ACC112 (cell line): Measurements from ENCODE around the gene TMEM50B.
"Not testable (repeated sequence)": the region's sequence is repeated elsewhere in the genome, so short reads cannot be mapped to it uniquely, and the experiment has no call there.

ENCODE experiments used
- H2AFZ ChIP-seq: fragments of 200-600 bp; sonication (generic); one replicate; pipeline ENCODE4 v1.6.0; 2017; ENCODE audit warnings: antibody characterized with exemption, low read length; ENCODE audit not compliant: unreplicated experiment
- H3K27ac ChIP-seq: fragments of 200-600 bp; sonication (generic); 2 replicates; pipeline ENCODE4 v1.5.1; 2014; ENCODE audit warnings: low read depth, mild to moderate bottlenecking, antibody characterized with exemption, low read length, moderate library complexity
- H3K27me3 ChIP-seq: fragments of 200-600 bp; sonication (generic); 2 replicates; pipeline ENCODE4 v1.6.1; 2014; ENCODE audit warnings: mild to moderate bottlenecking, antibody characterized with exemption, low read length, moderate library complexity, mixed read lengths; ENCODE audit not compliant: insufficient read depth
- H3K36me3 ChIP-seq: fragments of 200-600 bp; sonication (generic); 2 replicates; pipeline ENCODE4 v1.6.1; 2016; ENCODE audit warnings: mild to moderate bottlenecking, antibody characterized with exemption, low read length, moderate library complexity, mixed read lengths; ENCODE audit not compliant: insufficient read depth
- H3K4me1 ChIP-seq: fragments of 200-600 bp; sonication (generic); one replicate; pipeline ENCODE4 v1.6.1; 2016; ENCODE audit warnings: low read length, mixed read lengths; ENCODE audit not compliant: insufficient read depth, unreplicated experiment, control insufficient read depth
- H3K4me3 ChIP-seq: fragments of 200-600 bp; sonication (generic); 2 replicates; pipeline ENCODE4 v1.5.1; 2014; ENCODE audit warnings: mild to moderate bottlenecking, low read depth, low read length
- H3K79me2 ChIP-seq: fragments of 200-600 bp; sonication (generic); one replicate; pipeline ENCODE4 v1.6.0; 2016; ENCODE audit warnings: low read length; ENCODE audit not compliant: control insufficient read depth, unreplicated experiment, insufficient read depth

TMEM50B gene

DNA sequence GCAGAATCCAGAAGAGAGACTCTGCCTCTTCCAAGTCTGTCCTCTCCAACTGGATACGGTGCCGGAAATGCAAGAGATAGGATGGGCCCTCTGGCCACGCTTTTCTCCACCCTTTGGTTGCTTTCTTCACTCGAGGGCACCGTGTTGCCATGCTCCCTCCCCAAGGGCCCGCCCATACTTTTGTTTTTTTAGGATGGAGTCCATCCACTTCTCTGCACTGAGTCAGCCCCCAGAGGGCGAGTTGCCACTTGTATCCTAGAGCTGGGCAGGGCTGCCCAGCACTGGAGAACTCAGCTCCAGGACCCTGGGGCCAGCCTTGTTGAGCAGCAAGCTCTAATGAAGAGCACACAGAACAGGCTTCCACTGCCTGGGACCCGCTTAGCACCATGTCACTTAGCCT is 51.1 kb downstream of the TMEM50B start:
- H3K79me2 ChIP-seq = peaks cover 5% of the 10 kb centered on the region
- peak overlapping the region; percentile 33; the same call in 1 of the 2 replicates for H3K27ac ChIP-seq
- no peak overlapping the region for H3K4me3 ChIP-seq
- H3K4me1 ChIP-seq = peaks cover 26% of the 10 kb centered on the region
- H3K36me3 ChIP-seq = peaks cover 57% of the 10 kb centered on the region
- no peak overlapping the region for H2AFZ ChIP-seq
- H3K27me3 ChIP-seq = no peaks in the 10 kb centered on the region

DNA sequence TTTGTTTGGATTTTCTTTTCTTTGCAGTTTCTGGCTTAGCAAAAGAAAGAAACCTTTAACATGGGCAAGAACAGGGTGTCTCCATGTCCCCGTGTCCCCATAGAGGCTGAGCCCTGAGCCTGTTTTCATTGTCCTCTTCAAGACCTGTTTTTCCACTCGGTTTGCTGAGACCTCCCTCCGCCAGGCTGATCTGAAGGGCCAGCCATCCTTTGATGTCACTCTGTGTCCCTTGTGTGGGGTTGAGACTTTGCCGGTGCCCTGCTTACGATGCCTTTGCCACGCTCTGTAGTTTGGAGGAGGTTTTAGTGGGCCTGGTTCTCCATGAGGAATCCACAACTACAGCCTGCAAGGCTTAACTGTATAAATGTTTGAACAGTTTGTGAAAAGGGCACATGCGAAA is 52.7 kb downstream of the TMEM50B start:
- peaks cover 47% of the 10 kb centered on the region for H3K36me3 ChIP-seq
- no peak overlapping the region for H3K27ac ChIP-seq
- H3K27me3 ChIP-seq = no peaks in the 10 kb centered on the region
- no peak overlapping the region for H3K4me3 ChIP-seq
- peaks cover 5% of the 10 kb centered on the region for H3K79me2 ChIP-seq
- H2AFZ ChIP-seq = no peak overlapping the region
- H3K4me1 ChIP-seq = peaks cover 19% of the 10 kb centered on the region

DNA sequence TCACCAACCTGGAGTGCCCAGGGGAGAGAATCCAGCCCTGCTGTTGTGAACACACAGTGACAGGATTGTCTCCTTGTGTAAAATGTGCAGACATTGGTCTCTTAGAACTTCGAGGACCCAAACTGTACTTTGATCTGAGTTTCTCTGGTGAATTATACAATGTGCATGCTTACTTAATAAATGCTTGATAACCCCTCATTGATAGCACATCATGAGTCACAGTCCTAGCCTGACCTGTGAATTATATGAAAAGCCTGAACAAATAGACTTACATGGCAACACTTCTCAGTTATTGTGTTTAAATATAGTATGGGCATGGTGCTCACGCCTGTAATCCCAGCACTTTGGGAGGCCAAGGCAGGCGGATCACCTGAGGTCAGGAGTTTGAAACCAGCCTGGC is 53.9 kb downstream of the TMEM50B start:
- H3K79me2 ChIP-seq = peaks cover 13% of the 10 kb centered on the region
- no peaks in the 10 kb centered on the region for H3K27me3 ChIP-seq
- no peak overlapping the region for H3K4me3 ChIP-seq
- H3K36me3 ChIP-seq = peaks cover 48% of the 10 kb centered on the region
- no peak overlapping the region for H2AFZ ChIP-seq
- H3K27ac ChIP-seq = no peak overlapping the region
- peaks cover 19% of the 10 kb centered on the region for H3K4me1 ChIP-seq

DNA sequence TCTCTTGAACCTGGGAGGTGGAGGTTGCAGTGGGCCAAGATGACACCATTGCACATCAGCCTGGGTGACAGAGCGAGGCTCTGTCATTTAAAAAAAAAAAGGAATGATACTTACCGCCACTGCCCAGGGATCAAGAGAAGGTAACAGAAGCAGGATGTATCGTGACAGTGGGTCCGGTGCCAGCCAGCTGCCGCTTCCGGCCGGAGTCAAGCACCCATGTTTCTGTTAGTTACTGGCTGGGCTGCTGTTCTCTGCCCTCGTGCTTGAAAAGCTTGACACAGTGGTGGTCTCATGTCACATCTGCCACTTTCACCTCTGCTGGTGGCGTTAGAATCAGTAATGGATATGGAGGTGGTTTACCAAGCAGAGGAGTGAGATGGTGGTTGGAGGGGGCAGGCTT is 55.6 kb downstream of the TMEM50B start:
- Histone ChIP-seq H3K4me3 (no peak overlapping the region), H3K27ac (no peak overlapping the region), H3K27me3 (no peaks in the 10 kb centered on the region), H3K79me2 (peaks cover 22% of the 10 kb centered on the region), H3K4me1 (peaks cover 25% of the 10 kb centered on the region), H2AFZ (no peak overlapping the region), H3K36me3 (peaks cover 42% of the 10 kb centered on the region)

DNA sequence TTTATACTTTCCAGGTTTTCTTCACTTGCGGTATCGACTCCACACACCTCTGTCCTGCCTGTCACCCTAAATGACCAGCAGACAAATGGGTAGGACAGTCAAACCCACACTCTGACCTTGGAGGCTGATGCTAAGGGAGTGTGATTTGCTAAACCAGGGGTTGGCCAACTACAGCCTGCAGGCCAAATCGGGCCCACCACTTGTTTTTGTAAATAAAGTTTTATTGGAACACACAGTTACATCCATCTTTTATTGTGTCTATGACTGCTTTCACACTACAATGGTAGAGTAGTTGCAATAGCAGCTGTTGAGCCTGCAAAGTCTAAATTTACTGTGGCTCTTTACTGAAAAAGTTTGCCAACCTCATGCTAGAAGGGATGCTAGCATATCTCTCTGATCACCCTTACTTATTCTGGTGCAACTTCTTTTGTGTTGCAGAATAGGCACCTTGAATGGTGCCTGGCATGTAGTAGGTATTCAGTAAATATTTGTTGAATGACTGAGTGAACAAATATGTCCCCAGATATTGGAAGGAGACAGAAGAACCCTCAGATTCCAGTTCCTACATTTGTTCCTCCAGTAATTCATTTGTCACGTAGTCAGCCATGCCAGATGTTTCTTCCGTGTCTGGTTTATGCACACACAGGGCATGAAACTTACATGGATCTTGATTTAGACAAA is 57.9 kb downstream of the TMEM50B start:
- Histone ChIP-seq H3K27me3 (no peaks in the 10 kb centered on the region), H3K79me2 (peaks cover 25% of the 10 kb centered on the region), H3K4me1 (peaks cover 22% of the 10 kb centered on the region), H3K4me3 (no peak overlapping the region), H2AFZ (no peak overlapping the region), H3K36me3 (peaks cover 28% of the 10 kb centered on the region), H3K27ac (no peak overlapping the region)

DNA sequence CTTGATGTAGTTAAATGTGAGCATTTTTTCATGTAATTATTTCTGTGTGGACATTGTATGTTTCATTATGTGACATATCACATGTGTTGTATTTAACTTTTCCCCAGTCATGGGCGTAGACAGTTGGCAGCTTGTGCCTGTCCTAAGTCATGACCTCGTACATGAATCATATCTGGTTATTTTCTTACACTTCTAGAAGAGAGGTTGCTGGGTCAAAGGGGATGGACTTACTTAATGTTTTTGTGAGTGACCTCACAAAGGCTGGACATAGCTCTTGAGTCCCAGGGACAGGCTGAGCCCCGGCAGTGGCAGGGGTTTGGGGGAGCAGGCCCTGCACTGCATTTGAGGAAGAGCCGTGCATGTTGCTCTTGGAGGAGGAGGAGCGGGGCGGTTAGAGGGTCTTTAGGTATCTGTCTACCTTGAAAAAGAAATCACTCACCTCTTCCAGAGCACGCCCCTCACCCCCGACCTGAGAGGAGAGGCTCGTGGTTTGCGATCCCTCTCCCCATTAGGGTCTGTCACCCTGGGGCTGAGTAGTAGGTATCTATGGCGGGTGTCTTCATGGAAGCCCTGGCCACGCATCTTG is 60.1 kb downstream of the TMEM50B start:
- H3K4me3 ChIP-seq = no peak overlapping the region
- peak overlapping the region; percentile 66 for H3K27ac ChIP-seq
- no peak overlapping the region for H2AFZ ChIP-seq
- H3K27me3 ChIP-seq = no peaks in the 10 kb centered on the region
- H3K36me3 ChIP-seq = peaks cover 22% of the 10 kb centered on the region
- H3K79me2 ChIP-seq = peaks cover 31% of the 10 kb centered on the region
- peaks cover 17% of the 10 kb centered on the region for H3K4me1 ChIP-seq

DNA sequence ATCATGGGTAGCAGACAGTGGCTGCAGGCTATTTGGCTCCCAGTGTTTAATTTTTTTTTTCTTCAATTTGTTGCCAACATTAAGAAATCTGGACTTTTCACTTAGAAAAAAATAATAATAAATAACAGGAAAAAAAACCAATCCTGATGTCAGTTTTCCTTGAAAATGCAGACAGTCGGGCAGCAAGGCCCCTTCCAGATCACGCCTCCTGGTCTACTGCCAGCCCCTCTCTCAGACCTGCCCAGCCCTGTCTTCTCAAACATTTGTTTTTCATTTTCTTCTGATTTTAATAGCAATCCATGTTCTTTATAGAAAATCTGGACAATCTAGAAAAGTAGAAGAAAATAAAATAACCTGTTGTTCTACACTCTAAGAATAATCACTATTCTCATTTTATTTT is 61.1 kb downstream of the TMEM50B start:
- no peaks in the 10 kb centered on the region for H3K27me3 ChIP-seq
- H3K4me3 ChIP-seq = no peak overlapping the region
- no peak overlapping the region for H2AFZ ChIP-seq
- peaks cover 18% of the 10 kb centered on the region for H3K36me3 ChIP-seq
- H3K4me1 ChIP-seq = peaks cover 17% of the 10 kb centered on the region
- peaks cover 39% of the 10 kb centered on the region for H3K79me2 ChIP-seq
- H3K27ac ChIP-seq = peak overlapping the region; percentile 38

DNA sequence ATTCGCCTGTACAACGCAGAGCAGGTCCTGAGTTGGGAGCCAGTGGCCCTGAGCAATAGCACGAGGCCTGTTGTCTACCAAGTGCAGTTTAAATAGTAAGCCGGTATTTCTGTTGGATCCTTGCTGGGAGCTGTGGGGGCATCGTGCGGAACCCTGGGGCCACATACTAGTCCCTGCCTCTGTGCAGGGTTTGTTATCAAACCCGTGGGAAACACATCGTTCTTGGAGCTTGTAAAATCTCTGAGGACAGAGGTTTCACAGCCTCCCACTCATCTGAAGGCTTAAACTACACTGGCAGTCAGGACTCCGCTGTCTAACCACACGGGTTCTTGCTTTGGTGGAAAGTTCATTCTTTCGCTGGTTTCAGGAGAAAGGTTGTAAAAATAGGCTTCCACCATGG is 64.8 kb downstream of the TMEM50B start:
- Histone ChIP-seq H3K27ac (no peak overlapping the region), H3K36me3 (peaks cover 5% of the 10 kb centered on the region; the same call in 1 of the 2 replicates), H3K4me3 (no peak overlapping the region), H3K4me1 (peaks cover 22% of the 10 kb centered on the region), H3K79me2 (peaks cover 52% of the 10 kb centered on the region), H2AFZ (no peak overlapping the region), H3K27me3 (no peaks in the 10 kb centered on the region)

DNA sequence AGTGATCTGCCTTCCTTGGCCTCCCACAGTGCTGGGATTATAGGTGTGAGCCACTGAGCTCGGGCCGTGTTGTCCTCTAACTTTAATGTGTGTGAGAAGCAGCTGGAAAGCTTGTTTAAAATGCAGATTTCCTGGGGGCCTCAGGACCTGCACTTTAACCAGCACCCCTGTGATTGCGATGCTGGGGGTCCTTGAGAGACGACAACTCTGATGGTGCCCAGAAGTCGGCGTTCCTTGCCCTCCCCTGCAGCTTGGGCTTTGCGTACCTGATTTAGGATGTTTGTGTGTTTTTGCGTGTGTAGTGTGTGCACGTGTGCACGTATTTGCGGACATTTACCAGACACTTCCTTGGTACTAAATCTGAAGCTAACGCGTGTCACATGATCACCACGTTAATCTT is 65.7 kb downstream of the TMEM50B start:
- Histone ChIP-seq H3K4me1 (peaks cover 14% of the 10 kb centered on the region), H3K27ac (no peak overlapping the region), H2AFZ (no peak overlapping the region), H3K36me3 (peaks cover 5% of the 10 kb centered on the region; the same call in 1 of the 2 replicates), H3K27me3 (no peaks in the 10 kb centered on the region), H3K79me2 (peaks cover 57% of the 10 kb centered on the region), H3K4me3 (no peak overlapping the region)

DNA sequence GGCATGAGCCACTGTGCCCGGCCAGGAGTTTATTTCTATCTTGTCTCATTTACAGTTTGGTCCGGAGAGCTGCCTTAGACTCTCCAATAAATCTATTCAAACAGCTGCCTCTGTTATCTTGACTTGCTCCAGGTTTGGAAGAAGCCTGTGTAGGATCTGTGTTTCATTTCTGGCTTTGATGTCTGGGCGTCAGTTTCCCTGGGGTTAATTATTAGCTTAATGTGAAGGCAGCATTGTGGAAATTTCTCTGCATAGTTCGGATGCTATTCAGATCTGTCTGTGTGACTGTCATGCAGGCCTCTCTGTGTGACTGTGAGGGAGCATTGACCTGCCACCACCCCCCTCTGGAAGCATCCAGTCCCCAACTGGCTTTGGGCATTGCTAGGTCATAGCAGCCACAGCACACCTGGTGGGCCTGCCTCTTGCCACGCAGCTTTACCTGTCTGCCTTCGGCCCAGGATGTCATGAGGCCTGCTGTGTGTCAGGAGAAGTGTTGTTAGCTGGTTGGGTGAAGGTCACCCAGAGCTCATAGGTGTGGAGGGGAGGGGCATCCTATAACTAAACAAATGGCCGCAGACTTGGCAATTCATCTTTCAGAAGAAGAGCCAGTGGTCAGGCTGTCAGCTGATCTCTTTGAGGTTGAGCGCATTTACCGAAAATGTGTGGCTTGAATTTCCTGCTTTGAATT is 66.8 kb downstream of the TMEM50B start:
- Histone ChIP-seq H3K4me3 (no peak overlapping the region), H3K27me3 (no peaks in the 10 kb centered on the region), H3K36me3 (peaks cover 5% of the 10 kb centered on the region; the same call in 1 of the 2 replicates), H3K79me2 (peaks cover 67% of the 10 kb centered on the region), H2AFZ (no peak overlapping the region), H3K4me1 (peaks cover 8% of the 10 kb centered on the region), H3K27ac (no peak overlapping the region)

DNA sequence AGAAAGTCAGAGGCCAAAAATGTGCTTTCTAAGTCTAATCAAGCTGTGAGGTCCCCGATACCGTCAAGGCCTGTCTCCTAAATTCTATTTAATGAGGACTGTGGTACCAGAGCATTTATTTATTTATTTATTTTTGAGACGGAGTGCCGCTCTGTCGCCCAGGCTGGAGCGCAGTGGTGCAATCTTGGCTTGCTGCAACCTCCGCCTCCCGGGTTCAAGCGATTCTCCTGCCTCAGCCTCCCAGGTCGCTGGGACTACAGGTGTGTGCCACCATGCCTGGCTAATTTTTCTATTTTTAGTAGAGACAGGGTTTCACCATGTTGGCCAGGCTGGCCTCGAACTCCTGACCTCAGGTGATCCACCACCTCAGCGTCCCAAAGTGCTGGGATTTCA is 67.3 kb downstream of the TMEM50B start:
- not testable (repeated sequence) for H3K36me3 ChIP-seq, H2AFZ ChIP-seq, H3K27ac ChIP-seq, H3K27me3 ChIP-seq, H3K4me1 ChIP-seq, H3K4me3 ChIP-seq
- peaks cover 64% of the 10 kb centered on the region for H3K79me2 ChIP-seq
